Activated CD4-positive, alpha-beta T cell treated with anti-CD3 and anti-CD28 coated beads for 36 hours (primary cell): Measurements from ENCODE around the gene EBF4. TPM values are rescaled to one million over a fixed set of nuclear protein-coding genes. Genes with fewer than 3 reads are reported as not detected.

Source experiments
- ATAC-seq: fragments of 200-7000 bp; cut with Tn5 transposase; one replicate; pipeline ENCODE4 v1.10.0; 2021; ENCODE audit warnings: mild to moderate bottlenecking, moderate library complexity
- CTCF ChIA-PET: fragments of 350-600 bp; sonication (Branson Sonifier 250); formaldehyde crosslinking; loops from one replicate; lab custom pipeline; 2021; ENCODE audit warnings: antibody characterized with exemption; lab: Charles Lee
- POLR2A ChIA-PET: fragments of 350-600 bp; sonication (Branson Sonifier 250); formaldehyde crosslinking; loops from one replicate; lab custom pipeline; 2021; ENCODE audit warnings: antibody characterized with exemption, inconsistent platforms; lab: Charles Lee
- DNase-seq: peaks from one replicate; pipeline ENCODE4 v3.0.0-alpha.2; 2020
- H3K27ac Mint-ChIP-seq: one replicate; pipeline ENCODE4 v1.8.0; 2021; ENCODE audit warnings: mixed read lengths
- H3K27me3 Mint-ChIP-seq: one replicate; pipeline ENCODE4 v1.8.0; 2021; ENCODE audit warnings: mixed read lengths
- H3K36me3 Mint-ChIP-seq: one replicate; pipeline ENCODE4 v1.8.0; 2021; ENCODE audit warnings: low read depth, mixed read lengths
- H3K4me1 Mint-ChIP-seq: one replicate; pipeline ENCODE4 v1.8.0; 2021; ENCODE audit warnings: mixed read lengths
- H3K4me3 Mint-ChIP-seq: one replicate; pipeline ENCODE4 v1.8.0; 2021; ENCODE audit warnings: mild to moderate bottlenecking, moderate library complexity, mixed read lengths
- H3K9me3 Mint-ChIP-seq: one replicate; pipeline ENCODE4 v1.8.0; 2021; ENCODE audit warnings: low read depth, mixed read lengths
- intact Hi-C, 2 experiments: fragments of 100-400 bp; cut with DNase I in 1 of 2; cut with micrococcal nuclease in 1 of 2; formaldehyde crosslinking; loops; one replicate each; pipeline versions ENCODE4 v1.14.2 to v1.15.1; 2022 to 2024; cut with DNase I, micrococcal nuclease
- total RNA-seq, 2 experiments: library from RNA; stranded (reverse); gene quantifications; one replicate each; pipeline ENCODE4 v1.2.3, GENCODE V29; 2021

EBF4 gene
- total RNA-seq, 2 experiments from 2014 or later: 3.7 to 4.3 TPM

- no peak overlapping the region for H3K4me3 Mint-ChIP-seq
- POLR2A ChIA-PET: no interaction called here
- CTCF ChIA-PET: interaction anchor here (0.6 to 4.5 kb wide), 8 partner anchors 15 to 288 kb away, joined by 3 to 20 read pairs (median 3); no protein-coding TSS in a partner anchor
- intact Hi-C loops: loop anchor here (1.0 to 2.0 kb wide), 3 partner anchors 30 to 39 kb away; no protein-coding TSS in a partner anchor
- no peaks in the 10 kb centered on the region for H3K9me3 Mint-ChIP-seq
- no peaks in the 10 kb centered on the region for H3K36me3 Mint-ChIP-seq
- no peaks in the 10 kb centered on the region for H3K4me1 Mint-ChIP-seq
- H3K27ac Mint-ChIP-seq: no peak overlapping the region
- ATAC-seq (peak; percentile 81), DNase-seq (no peak)
- no peaks in the 10 kb centered on the region for H3K27me3 Mint-ChIP-seq
These were observed 20.7 kb downstream of the EBF4 start for GRCh38 chr20:2713285-2713684.

- POLR2A ChIA-PET: interaction anchor here (1.1 kb wide), 1 partner anchor 12 kb away, joined by 5 read pairs; no protein-coding TSS in a partner anchor
- ATAC-seq: peak; percentile 90
- CTCF ChIA-PET: interaction anchor here (0.7 to 4.8 kb wide), 12 partner anchors 11 to 696 kb away, joined by 3 to 36 read pairs (median 4); no protein-coding TSS in a partner anchor
- H3K4me1 Mint-ChIP-seq: peaks cover 21% of the 10 kb centered on the region
- peaks cover 3% of the 10 kb centered on the region for H3K36me3 Mint-ChIP-seq
- no peaks in the 10 kb centered on the region for H3K27me3 Mint-ChIP-seq
- peak overlapping the region; percentile 2 for H3K4me3 Mint-ChIP-seq
- peaks cover 15% of the 10 kb centered on the region for H3K9me3 Mint-ChIP-seq
- intact Hi-C loops: no loop called here
- DNase-seq: peak; percentile 36
- H3K27ac Mint-ChIP-seq: peak overlapping the region; percentile 79
These were observed 36.7 kb downstream of the EBF4 start for GRCh38 chr20:2729251-2729713.

GRCh38 chr20:2729791-2730190 is 37.2 kb downstream of the EBF4 start:
- CTCF ChIA-PET: interaction anchor here (0.7 to 4.8 kb wide), 9 partner anchors 11 to 695 kb away, joined by 3 to 36 read pairs (median 5); no protein-coding TSS in a partner anchor
- Mint-ChIP-seq H3K27ac (peak overlapping the region; percentile 79), H3K4me3 (no peak overlapping the region)

GRCh38 chr20:2734899-2735298 is 42.3 kb downstream of the EBF4 start:
- no peak overlapping the region for H3K4me3 Mint-ChIP-seq
- intact Hi-C loops: no loop called here
- H3K4me1 Mint-ChIP-seq: peaks cover 13% of the 10 kb centered on the region
- no peak for DNase-seq
- peaks cover 15% of the 10 kb centered on the region for H3K9me3 Mint-ChIP-seq
- POLR2A ChIA-PET: interaction anchor here (0.6 kb wide), 1 partner anchor 1828 kb away, joined by 5 read pairs; no protein-coding TSS in a partner anchor
- CTCF ChIA-PET: interaction anchor here (0.9 to 1.1 kb wide), 3 partner anchors 9 to 47 kb away, joined by 3 to 5 read pairs (median 3); no protein-coding TSS in a partner anchor
- ATAC-seq: no peak
- no peak overlapping the region for H3K27ac Mint-ChIP-seq
- peaks cover 3% of the 10 kb centered on the region for H3K36me3 Mint-ChIP-seq
- no peaks in the 10 kb centered on the region for H3K27me3 Mint-ChIP-seq

More at GRCh38 chr20:2729791-2730190, 37.2 kb downstream of the EBF4 start:
- peaks cover 15% of the 10 kb centered on the region for H3K9me3 Mint-ChIP-seq
- intact Hi-C loops: no loop called here
- H3K4me1 Mint-ChIP-seq: peaks cover 21% of the 10 kb centered on the region
- no peak for ATAC-seq
- DNase-seq: no peak
- peaks cover 3% of the 10 kb centered on the region for H3K36me3 Mint-ChIP-seq
- POLR2A ChIA-PET: interaction anchor here (0.6 to 1.1 kb wide), 2 partner anchors 12 to 77 kb away, joined by 4 to 5 read pairs; partner anchors contain the start of gene NOP56
- no peaks in the 10 kb centered on the region for H3K27me3 Mint-ChIP-seq

GRCh38 chr20:2736441-2736840 is 43.9 kb downstream of the EBF4 start:
- peaks cover 8% of the 10 kb centered on the region for H3K9me3 Mint-ChIP-seq
- intact Hi-C loops: no loop called here
- H3K36me3 Mint-ChIP-seq: no peaks in the 10 kb centered on the region
- ATAC-seq (no peak), DNase-seq (no peak)
- no peaks in the 10 kb centered on the region for H3K27me3 Mint-ChIP-seq
- ChIA-PET CTCF (interaction anchor here (0.8 to 6.0 kb wide), 3 partner anchors 12 to 30 kb away, joined by 3 to 36 read pairs (median 4); no protein-coding TSS in a partner anchor), POLR2A (no interaction called here)
- H3K4me1 Mint-ChIP-seq: peaks cover 21% of the 10 kb centered on the region
- H3K4me3 Mint-ChIP-seq: no peak overlapping the region
- no peak overlapping the region for H3K27ac Mint-ChIP-seq

- Mint-ChIP-seq H3K36me3 (no peaks in the 10 kb centered on the region), H3K27ac (no peak overlapping the region), H3K4me1 (peaks cover 42% of the 10 kb centered on the region), H3K4me3 (no peak overlapping the region), H3K27me3 (no peaks in the 10 kb centered on the region), H3K9me3 (no peaks in the 10 kb centered on the region)
- intact Hi-C loops: no loop called here
- POLR2A ChIA-PET: no interaction called here
- ATAC-seq (no peak), DNase-seq (no peak)
- CTCF ChIA-PET: interaction anchor here (0.6 to 6.0 kb wide), 6 partner anchors 8 to 254 kb away, joined by 3 to 36 read pairs (median 5); no protein-coding TSS in a partner anchor
These were observed 45.9 kb downstream of the EBF4 start for GRCh38 chr20:2738331-2739041.

- Mint-ChIP-seq H3K9me3 (no peaks in the 10 kb centered on the region), H3K36me3 (no peaks in the 10 kb centered on the region), H3K4me3 (no peak overlapping the region), H3K27me3 (no peaks in the 10 kb centered on the region), H3K27ac (no peak overlapping the region), H3K4me1 (peaks cover 42% of the 10 kb centered on the region)
- intact Hi-C loops: no loop called here
- no peak for DNase-seq
- ATAC-seq: no peak
- ChIA-PET CTCF (interaction anchor here (0.6 to 6.0 kb wide), 6 partner anchors 9 to 253 kb away, joined by 3 to 36 read pairs (median 5); no protein-coding TSS in a partner anchor), POLR2A (no interaction called here)
These were observed 46.4 kb downstream of the EBF4 start for GRCh38 chr20:2739042-2739398.

GRCh38 chr20:2740702-2741101 is 48.1 kb downstream of the EBF4 start:
- Mint-ChIP-seq H3K4me1 (peaks cover 42% of the 10 kb centered on the region), H3K27ac (no peak overlapping the region), H3K4me3 (no peak overlapping the region), H3K9me3 (no peaks in the 10 kb centered on the region), H3K36me3 (no peaks in the 10 kb centered on the region), H3K27me3 (no peaks in the 10 kb centered on the region)
- ChIA-PET CTCF (interaction anchor here (0.6 to 6.0 kb wide), 11 partner anchors 11 to 373 kb away, joined by 3 to 71 read pairs (median 5); no protein-coding TSS in a partner anchor), POLR2A (interaction anchor here (1.6 kb wide), 1 partner anchor 11 kb away, joined by 5 read pairs; no protein-coding TSS in a partner anchor)
- intact Hi-C loops: no loop called here
- DNase-seq: no peak
- no peak for ATAC-seq

GRCh38 chr20:2741463-2741862 is 48.9 kb downstream of the EBF4 start:
- DNase-seq (peak; percentile 59), ATAC-seq (peak; percentile 81)
- H3K36me3 Mint-ChIP-seq: no peaks in the 10 kb centered on the region
- ChIA-PET CTCF (interaction anchor here (0.6 to 6.0 kb wide), 19 partner anchors 8 to 373 kb away, joined by 3 to 71 read pairs (median 4); no protein-coding TSS in a partner anchor), POLR2A (interaction anchor here (0.6 to 1.6 kb wide), 3 partner anchors 12 to 244 kb away, joined by 3 to 5 read pairs (median 5); no protein-coding TSS in a partner anchor)
- peak overlapping the region; percentile 71 for H3K27ac Mint-ChIP-seq
- no peak overlapping the region for H3K4me3 Mint-ChIP-seq
- H3K4me1 Mint-ChIP-seq: peaks cover 42% of the 10 kb centered on the region
- no peaks in the 10 kb centered on the region for H3K27me3 Mint-ChIP-seq
- intact Hi-C loops: no loop called here
- H3K9me3 Mint-ChIP-seq: no peaks in the 10 kb centered on the region

GRCh38 chr20:2741881-2742280 is 49.3 kb downstream of the EBF4 start:
- no peaks in the 10 kb centered on the region for H3K9me3 Mint-ChIP-seq
- POLR2A ChIA-PET: interaction anchor here (0.6 to 1.6 kb wide), 3 partner anchors 13 to 243 kb away, joined by 3 to 5 read pairs (median 5); no protein-coding TSS in a partner anchor
- no peaks in the 10 kb centered on the region for H3K36me3 Mint-ChIP-seq
- H3K4me1 Mint-ChIP-seq: peaks cover 42% of the 10 kb centered on the region
- intact Hi-C loops: loop anchor here (2.0 kb wide), 2 partner anchors 29 to 77 kb away; partner anchors contain the start of gene IDH3B (in 1 of the 2)
- peak; percentile 17 for ATAC-seq
- no peak for DNase-seq
- no peak overlapping the region for H3K4me3 Mint-ChIP-seq
- H3K27me3 Mint-ChIP-seq: no peaks in the 10 kb centered on the region
- peak overlapping the region; percentile 71 for H3K27ac Mint-ChIP-seq
- CTCF ChIA-PET: interaction anchor here (0.8 to 6.0 kb wide), 16 partner anchors 8 to 259 kb away, joined by 3 to 71 read pairs (median 4); no protein-coding TSS in a partner anchor

- ATAC-seq: no peak
- intact Hi-C loops: loop anchor here (2.0 kb wide), 2 partner anchors 30 to 78 kb away; partner anchors contain the start of gene IDH3B (in 1 of the 2)
- CTCF ChIA-PET: interaction anchor here (0.7 to 6.0 kb wide), 9 partner anchors 9 to 72 kb away, joined by 3 to 71 read pairs (median 4); no protein-coding TSS in a partner anchor
- Mint-ChIP-seq H3K4me1 (peaks cover 42% of the 10 kb centered on the region), H3K27me3 (no peaks in the 10 kb centered on the region), H3K9me3 (no peaks in the 10 kb centered on the region), H3K4me3 (no peak overlapping the region), H3K27ac (peak overlapping the region; percentile 71), H3K36me3 (no peaks in the 10 kb centered on the region)
- POLR2A ChIA-PET: no interaction called here
- DNase-seq: no peak
These were observed 49.9 kb downstream of the EBF4 start for GRCh38 chr20:2742431-2742830.
